Transverse colon (tissue), 4 donors: ENCODE data around the gene CLEC2A. TPM values are rescaled to one million over a fixed set of nuclear protein-coding genes. Genes with fewer than 3 reads are reported as not detected.
A peak's percentile ranks its signal among the peaks of the same experiment; 100 is the strongest.

ENCODE experiments used
- DNase-seq: peaks from one replicate; pipeline ENCODE4 v3.0.0-alpha.2; 2019
- H3K27ac ChIP-seq, 4 donors: fragments of 200-600 bp; sonication (generic); 2 replicates each; pipeline ENCODE4 v1.5.1; 2016 to 2018; ENCODE audit warnings: inconsistent platforms in 4 of 4
- H3K27me3 ChIP-seq: fragments of 200-600 bp; sonication (generic); 2 replicates; pipeline ENCODE4 v1.5.1; 2017; ENCODE audit warnings: inconsistent platforms
- H3K36me3 ChIP-seq, 4 donors: fragments of 200-600 bp; sonication (generic); 2 replicates each; pipeline ENCODE4 v1.5.1; 2017 to 2019; ENCODE audit warnings: inconsistent platforms in 4 of 4
- H3K4me1 ChIP-seq, 4 donors: fragments of 200-600 bp; sonication (generic); 2 replicates each; pipeline ENCODE4 v1.5.1; 2017 to 2020; ENCODE audit warnings: inconsistent platforms in 4 of 4
- H3K4me3 ChIP-seq, 4 donors: fragments of 200-600 bp; sonication (generic); 1 replicate in 1 of 4; 2 replicates in 3 of 4; pipeline versions ENCODE4 v1.5.1 to v1.6.1; 2017 to 2019; ENCODE audit warnings: inconsistent platforms in 4 of 4
- H3K9me3 ChIP-seq, 2 donors: fragments of 200-600 bp; sonication (generic); 2 replicates each; pipeline ENCODE4 v1.5.1; 2017 to 2019; ENCODE audit warnings: inconsistent platforms in 2 of 2
- CTCF ChIP-seq, 5 experiments: fragments of 200-600 bp in 3 of 5; fragments of 450-650 bp in 2 of 5; sonication (generic) in 3 of 5; IDR thresholded peaks; 1 replicate in 2 of 5; 2 replicates in 3 of 5; pipeline ENCODE4 v1.5.1; 2016 to 2017; ENCODE audit warnings: antibody characterized with exemption in 5 of 5, inconsistent platforms in 3 of 5, mild to moderate bottlenecking in 2 of 5, moderate library complexity in 1 of 5
- EP300 ChIP-seq: sonication (generic); formaldehyde crosslinking; IDR thresholded peaks from one replicate; pipeline ENCODE4 v1.6.1; 2017; ENCODE audit warnings: antibody characterized with exemption, low read depth
- POLR2A ChIP-seq: fragments of 450-650 bp; IDR thresholded peaks from one replicate; pipeline ENCODE4 v1.6.1; 2016; ENCODE audit warnings: antibody characterized with exemption, mild to moderate bottlenecking, moderate library complexity
- POLR2AphosphoS5 ChIP-seq, 3 donors: sonication (generic); formaldehyde crosslinking; IDR thresholded peaks; one replicate each; pipeline ENCODE4 v1.6.1; 2016; ENCODE audit warnings: antibody characterized with exemption in 3 of 3
- WGBS, 2 donors: methylation state at CpG; one replicate each; pipeline ENCODE4 v1.1.5; 2018; ENCODE audit warnings: low coverage in 1 of 2; 5-methylcytosine and 5-hydroxymethylcytosine counted together
- in situ Hi-C, 4 donors: fragments of 200-750 bp; cut with MboI; loops; one replicate each; pipeline versions ENCODE4 v1.15.0 to v1.15.1; 2017; ENCODE audit warnings: low sequenced_read_pairs in 3 of 4, low pct_ligation_motif_present in 1 of 4, low pct_unique_long_range_greater_than_20kb in 1 of 4
- intact Hi-C: fragments of 100-400 bp; cut with DNase I; formaldehyde crosslinking; loops from one replicate; pipeline ENCODE4 v1.15.1; 2023; ENCODE audit warnings: low total_unique reads
- total RNA-seq, 4 donors: library from RNA; depleted of rRNA; stranded (reverse); fragments of >200 nt; gene quantifications; one replicate each; pipeline ENCODE4 v1.1.0, GENCODE V29; 2016

The CLEC2A gene
- total RNA-seq, 4 donors from 2014 or later, result not detected

DNA sequence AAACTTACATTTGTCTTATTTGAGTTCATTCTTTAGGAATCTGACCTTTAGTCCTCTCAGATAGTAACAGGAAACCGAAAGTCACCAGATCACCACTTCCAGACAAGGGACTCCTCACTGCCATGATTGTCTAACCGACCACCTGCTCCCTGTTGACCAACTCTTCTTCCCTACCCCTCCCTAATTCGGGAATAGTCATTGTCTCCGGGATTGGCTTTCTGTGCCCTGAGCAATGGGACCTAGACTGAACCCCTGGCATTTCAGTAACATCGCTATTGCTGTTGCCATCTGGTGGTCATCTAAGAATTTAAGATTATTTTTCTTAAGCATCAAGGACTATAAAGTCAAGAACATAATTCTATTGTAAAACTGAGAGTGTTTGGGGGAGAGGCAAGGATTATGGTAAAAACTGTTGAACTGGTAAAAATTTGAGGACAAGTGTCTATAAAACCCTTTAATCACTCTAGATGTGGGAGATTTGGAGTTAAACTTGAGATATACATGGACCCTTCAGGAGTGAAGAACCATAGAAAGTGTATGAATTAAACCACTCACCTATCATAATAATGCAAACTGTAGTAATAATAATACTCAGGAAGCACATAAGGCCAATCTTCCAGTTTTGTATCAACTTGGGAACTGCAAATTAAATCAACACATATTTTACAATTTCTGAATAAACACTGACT, 6.3 kb downstream of the CLEC2A start:
- Histone ChIP-seq H3K4me3 (peak overlapping the region in 1 of 4 donors; percentile 27), H3K9me3 (no peaks in the 10 kb centered on the region), H3K4me1 (peaks cover 0 to 4% (median 0%) of the 10 kb centered on the region in 4 donors), H3K36me3 (no peaks in the 10 kb centered on the region), H3K27ac (no peak overlapping the region), H3K27me3 (no peaks in the 10 kb centered on the region)
- TF ChIP-seq EP300 (no peak), CTCF (IDR thresholded peaks at IDR 0.05) (peak; percentile 40 to 50 (median 44))
- 7 to 12% methylated on average over 5 of the region's 5 CpGs for WGBS, 2 donors
- DNase-seq, result no peak
- in situ Hi-C loops, result loop anchor here (5.0 to 10.0 kb wide), 4 partner anchors 109 to 181 kb away; no protein-coding TSS in a partner anchor
- intact Hi-C loops, result loop anchor here (5.0 kb wide), 1 partner anchor 179 kb away; no protein-coding TSS in a partner anchor

DNA sequence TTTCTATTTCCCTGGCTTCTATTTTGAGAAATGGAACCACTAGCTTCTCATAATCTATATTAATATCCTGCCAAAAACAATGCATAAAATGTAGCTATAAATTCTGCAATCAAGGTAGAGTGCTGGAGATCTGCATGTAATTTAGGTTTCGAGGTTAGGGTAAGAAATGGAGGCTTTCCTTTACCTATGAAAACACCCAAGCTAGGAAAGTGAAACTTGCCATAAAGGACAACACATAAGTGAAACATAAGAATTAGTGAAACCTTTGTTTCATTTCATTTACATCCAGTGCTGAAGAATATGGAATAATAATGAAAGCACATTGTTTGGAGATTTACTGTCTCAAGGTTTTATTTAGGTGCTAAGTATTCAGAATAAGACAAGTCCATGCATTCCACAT, 9.7 kb downstream of the CLEC2A start:
- no peak for TF ChIP-seq EP300
- TF ChIP-seq POLR2AphosphoS5 (IDR thresholded peaks at IDR 0.05), result no peak
- TF ChIP-seq CTCF (IDR thresholded peaks at IDR 0.05), result no peak
- no peak for TF ChIP-seq POLR2A
- Histone ChIP-seq H3K36me3 (no peaks in the 10 kb centered on the region), H3K9me3 (no peaks in the 10 kb centered on the region), H3K27ac (no peak overlapping the region), H3K27me3 (no peaks in the 10 kb centered on the region), H3K4me1 (peaks cover 0 to 4% (median 0%) of the 10 kb centered on the region in 4 donors), H3K4me3 (no peak overlapping the region)
- WGBS, 2 donors, result 64 to 87% methylated on average over 1 of the region's 1 CpG
- DNase-seq, result no peak
- intact Hi-C loops (no loop called here), in situ Hi-C loops (loop anchor here in 3 of 4 donors (10.0 kb wide), 2 partner anchors 108 to 178 kb away; no protein-coding TSS in a partner anchor)

GRCh38 chr12:9920451-9920850, 11.7 kb downstream of the CLEC2A start:
- no peak for DNase-seq
- in situ Hi-C loops, result loop anchor here in 3 of 4 donors (10.0 kb wide), 2 partner anchors 106 to 176 kb away; no protein-coding TSS in a partner anchor

GRCh38 chr12:9919443-9919842, 12.7 kb downstream of the CLEC2A start:
- no peak for TF ChIP-seq POLR2AphosphoS5 (IDR thresholded peaks at IDR 0.05)
- Histone ChIP-seq H3K36me3 (no peaks in the 10 kb centered on the region), H3K27ac (no peak overlapping the region), H3K27me3 (no peaks in the 10 kb centered on the region), H3K9me3 (no peaks in the 10 kb centered on the region), H3K4me3 (no peak overlapping the region), H3K4me1 (no peaks in the 10 kb centered on the region)
- in situ Hi-C loops, result no loop called here
- DNase-seq, result no peak
- intact Hi-C loops, result no loop called here
- 96% methylated on average over 3 of the region's 3 CpGs; no CpG with 5 or more reads in 1 of the 2 donors for WGBS, 2 donors

More at GRCh38 chr12:9920451-9920850, 11.7 kb downstream of the CLEC2A start:
- 90 to 93% methylated on average over 9 to 10 of the region's 10 CpGs for WGBS, 2 donors
- Histone ChIP-seq H3K27ac (no peak overlapping the region), H3K27me3 (no peaks in the 10 kb centered on the region), H3K9me3 (no peaks in the 10 kb centered on the region), H3K4me3 (no peak overlapping the region), H3K4me1 (peaks cover 0 to 1% (median 0%) of the 10 kb centered on the region in 4 donors), H3K36me3 (no peaks in the 10 kb centered on the region)
- intact Hi-C loops, result no loop called here
- TF ChIP-seq POLR2AphosphoS5 (IDR thresholded peaks at IDR 0.05) (no peak), CTCF (IDR thresholded peaks at IDR 0.05) (no peak), POLR2A (no peak), EP300 (no peak)
